Esophagus mucosa (tissue), 1 donor: Measurements from ENCODE around the gene HPGDS. TPM values are rescaled to one million over a fixed set of nuclear protein-coding genes. Genes with fewer than 3 reads are reported as not detected.
"Not testable (repeated sequence)": the region's sequence is repeated elsewhere in the genome, so short reads cannot be mapped to it uniquely, and the experiment has no call there.

Source experiments
- ATAC-seq: fragments of 200-7000 bp; cut with Tn5 transposase; one replicate; pipeline ENCODE4 v1.9.1; 2020
- total RNA-seq: library from RNA; stranded (reverse); gene quantifications from one replicate; pipeline ENCODE4 v1.2.4, GENCODE V29; 2023
- donor health status: DM: yes; HTN: yes; CAD: no.

The HPGDS gene
- total RNA-seq, 1 donor from 2014 or later = not detected

DNA sequence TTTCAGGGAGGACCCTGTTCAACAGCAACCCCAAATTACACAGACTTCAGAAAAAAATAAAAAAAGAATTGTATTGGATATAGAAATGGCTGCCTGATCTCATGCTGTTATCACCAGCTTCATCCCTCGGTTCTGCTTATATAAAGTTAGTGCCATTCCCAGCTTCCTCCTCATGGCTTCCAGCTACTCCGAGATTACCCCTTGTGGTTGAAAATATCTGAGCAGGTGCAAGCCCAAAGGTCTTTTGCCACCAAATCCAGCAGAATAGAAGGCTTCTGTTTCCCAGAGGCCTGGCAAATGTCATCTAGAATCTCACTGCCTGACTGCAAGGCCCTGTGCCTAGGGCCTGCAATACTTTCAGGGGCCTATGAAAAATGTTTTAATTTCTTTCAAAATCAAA, 13.8 kb upstream of the HPGDS start:
- ATAC-seq = no peak

DNA sequence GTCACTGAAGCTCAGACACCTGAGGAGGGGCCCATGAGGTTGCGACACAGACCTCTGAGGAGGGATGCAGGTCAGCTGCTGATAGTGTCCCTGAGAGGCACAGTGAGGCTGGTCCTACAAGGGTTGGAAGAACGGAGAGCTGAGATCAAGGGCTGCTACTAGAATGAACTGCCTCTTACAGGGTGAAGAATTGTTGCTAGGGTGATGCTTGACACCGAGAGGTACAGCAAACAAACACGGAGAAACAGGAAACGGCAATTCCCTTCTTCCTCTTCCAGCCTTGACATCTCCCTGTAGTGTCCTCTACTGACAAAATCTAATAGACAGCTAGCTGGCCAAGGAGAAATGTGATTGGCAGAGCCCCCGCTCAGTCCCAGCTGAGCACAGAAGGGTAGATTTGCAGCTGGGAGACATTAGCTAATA, 11.8 kb upstream of the HPGDS start:
- no peak for ATAC-seq

- ATAC-seq = no peak
Observed at GRCh38 chr4:94352996-94353395, 10.4 kb upstream of the HPGDS start.

GRCh38 chr4:94352163-94352562, 9.5 kb upstream of the HPGDS start:
- ATAC-seq = no peak

DNA sequence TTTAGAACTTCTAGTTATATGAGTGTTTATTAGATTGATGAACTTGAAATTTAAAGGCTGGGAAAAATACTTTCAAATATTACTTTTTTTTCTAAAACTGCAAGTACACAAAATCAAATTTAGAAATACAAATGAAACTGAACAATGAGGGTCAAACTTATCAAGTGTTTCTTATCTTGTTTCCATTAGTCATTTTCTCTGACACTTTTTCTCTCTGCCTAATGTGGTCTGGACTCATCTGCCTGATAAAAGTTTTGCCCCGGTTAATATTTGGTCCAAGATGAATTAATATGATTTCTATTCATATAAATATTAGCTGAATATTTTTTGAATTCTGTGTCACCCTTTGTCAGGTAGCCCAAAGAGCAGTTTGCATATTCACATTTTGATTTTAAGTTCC, 8.7 kb upstream of the HPGDS start:
- no peak for ATAC-seq

GRCh38 chr4:94350095-94350494, 7.5 kb upstream of the HPGDS start:
- no peak for ATAC-seq

GRCh38 chr4:94349193-94349592, 6.6 kb upstream of the HPGDS start:
- no peak for ATAC-seq

DNA sequence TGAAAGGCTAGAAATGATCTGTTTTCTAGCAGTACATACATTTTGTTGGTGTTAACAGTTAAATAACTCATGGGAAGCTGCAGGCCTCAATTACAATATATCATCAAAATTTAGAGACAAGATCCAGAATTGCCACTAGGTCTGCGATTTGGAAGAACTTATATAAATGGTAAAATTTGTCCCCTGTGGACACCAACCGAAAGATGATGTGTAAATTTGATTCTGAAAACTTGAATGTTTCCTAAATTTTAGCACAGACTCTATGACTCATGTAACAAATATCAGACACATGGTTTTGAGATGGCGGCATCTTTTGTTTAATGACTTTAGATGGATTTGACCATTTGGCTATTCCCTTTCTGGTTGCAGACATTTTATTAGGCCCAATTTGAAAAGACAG, 6.0 kb upstream of the HPGDS start:
- no peak for ATAC-seq

GRCh38 chr4:94346541-94346940, 3.9 kb upstream of the HPGDS start:
- ATAC-seq = no peak

DNA sequence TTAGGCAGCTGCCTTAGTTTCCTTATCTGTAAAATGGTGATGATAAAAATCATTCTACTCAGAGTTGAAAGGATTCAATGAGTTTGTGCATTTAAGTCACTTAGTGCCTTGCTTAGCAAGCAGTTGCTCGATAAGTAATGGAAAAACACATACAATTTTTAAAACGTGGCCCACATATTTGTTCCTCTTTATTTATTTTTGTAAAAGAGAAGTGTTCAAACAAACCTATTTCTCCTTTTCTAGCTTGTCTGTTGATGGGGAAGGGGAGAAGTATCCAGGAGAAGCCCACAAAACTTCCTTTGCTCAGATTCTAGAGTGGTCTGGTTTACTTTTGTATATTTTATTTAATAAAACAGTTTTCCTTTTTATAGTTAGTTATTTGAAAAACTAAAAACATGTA, 3.3 kb upstream of the HPGDS start:
- ATAC-seq = no peak

GRCh38 chr4:94345266-94345665, 2.6 kb upstream of the HPGDS start:
- no peak for ATAC-seq

- no peak for ATAC-seq
Observed at GRCh38 chr4:94344457-94344856, 1.8 kb upstream of the HPGDS start.

GRCh38 chr4:94341481-94342370, 910 bp downstream of the HPGDS start:
- no peak for ATAC-seq

GRCh38 chr4:94339779-94340178, 2.9 kb downstream of the HPGDS start:
- ATAC-seq = no peak

GRCh38 chr4:94338681-94339351, 3.8 kb downstream of the HPGDS start:
- no peak for ATAC-seq

DNA sequence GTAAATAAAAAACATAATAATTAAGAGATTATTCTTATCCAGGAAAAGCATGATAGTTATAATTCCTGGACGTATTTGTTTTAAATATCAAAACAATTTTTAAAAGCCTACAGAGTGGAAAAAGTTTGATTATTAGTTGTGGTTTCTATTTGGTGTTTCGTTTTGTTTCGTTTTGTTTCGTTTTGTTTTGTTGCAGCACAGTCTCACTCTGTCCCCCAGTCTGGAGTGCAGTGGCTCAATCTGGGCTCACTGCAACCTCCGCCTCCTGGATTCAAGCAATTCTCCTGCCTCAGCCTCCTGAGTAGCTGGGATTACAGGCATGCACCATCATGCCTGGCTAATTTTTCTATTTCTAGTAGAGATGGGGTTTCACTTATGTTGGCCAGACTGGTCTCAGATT, 5.8 kb downstream of the HPGDS start:
- not testable (repeated sequence) for ATAC-seq

DNA sequence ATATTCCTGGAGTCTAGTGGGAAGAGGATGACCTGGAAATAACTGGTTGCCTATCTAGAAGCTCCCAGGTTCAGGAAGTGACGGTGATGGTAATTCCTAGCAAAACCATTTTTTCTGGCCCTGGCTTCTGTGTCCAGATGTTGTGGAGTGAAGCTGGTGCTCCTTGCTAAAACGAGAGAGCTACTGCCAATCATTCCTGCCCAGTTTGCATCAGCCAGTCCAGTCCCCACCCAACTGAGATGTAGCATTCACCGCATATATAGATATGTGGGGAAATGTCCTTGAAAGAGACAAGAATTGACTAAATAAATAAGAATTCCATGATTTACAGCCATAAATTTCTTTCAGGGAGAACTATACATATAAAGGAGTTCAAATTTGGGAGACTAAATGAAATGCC, 6.3 kb downstream of the HPGDS start:
- no peak for ATAC-seq

- no peak for ATAC-seq
Observed at GRCh38 chr4:94334962-94335361, 7.7 kb downstream of the HPGDS start.

DNA sequence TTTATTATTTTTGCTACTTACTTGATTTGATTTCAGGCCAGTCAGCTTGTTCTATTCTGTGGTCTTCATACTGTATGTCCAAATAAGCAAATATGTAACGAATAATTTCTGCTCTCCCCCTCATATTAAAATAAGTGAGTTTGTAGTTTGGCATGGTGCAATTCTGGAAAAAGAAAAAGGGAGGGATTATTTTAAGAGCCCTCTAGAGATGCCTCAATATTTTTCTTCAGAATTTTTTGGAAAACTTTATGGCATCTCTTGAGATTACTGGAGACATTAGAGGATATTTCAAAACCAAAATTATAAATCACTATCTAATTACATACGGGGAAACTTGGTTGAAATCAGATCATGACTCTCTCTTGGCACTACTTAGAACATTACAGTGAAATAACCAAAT, 8.2 kb downstream of the HPGDS start:
- ATAC-seq = no peak

- ATAC-seq = no peak
Observed at GRCh38 chr4:94333866-94334265, 8.8 kb downstream of the HPGDS start.

DNA sequence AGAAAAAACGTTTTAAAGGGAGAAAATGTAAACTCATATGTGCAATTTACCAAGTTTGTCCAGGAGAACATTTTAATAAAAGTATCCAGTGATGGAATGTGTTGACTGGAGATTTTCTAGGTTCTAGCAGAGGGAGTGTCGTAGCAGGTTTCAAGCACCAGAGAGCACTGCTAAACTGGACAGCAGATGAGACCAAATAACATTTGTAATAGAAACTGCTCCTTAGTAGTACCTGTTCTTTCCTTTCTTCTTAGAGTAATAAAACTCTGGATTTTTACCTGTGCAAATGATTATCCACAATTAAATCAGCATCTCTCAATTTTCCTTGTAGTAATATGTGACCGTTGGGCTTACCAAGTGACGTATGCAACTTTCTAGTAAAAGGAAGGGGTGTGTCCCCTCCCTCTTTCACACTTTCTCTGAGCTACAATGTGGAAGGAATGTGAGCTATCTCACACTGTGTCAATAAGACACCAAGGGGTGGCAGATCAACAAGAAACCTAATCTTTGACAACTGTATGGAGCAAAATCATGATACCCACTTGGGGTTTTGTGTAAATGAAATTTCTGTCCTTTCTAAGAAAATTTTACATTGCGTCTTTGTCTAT, 9.5 kb downstream of the HPGDS start:
- ATAC-seq = no peak

GRCh38 chr4:94329933-94330332, 12.7 kb downstream of the HPGDS start:
- no peak for ATAC-seq

- ATAC-seq = no peak
Observed at GRCh38 chr4:94325835-94326234, 16.8 kb downstream of the HPGDS start.

- not testable (repeated sequence) for ATAC-seq
Observed at GRCh38 chr4:94319927-94320326, 22.7 kb downstream of the HPGDS start.
